HEK293T (cell line): ENCODE measurements around the gene DZIP1L.
"Not testable (repeated sequence)": the region's sequence is repeated elsewhere in the genome, so short reads cannot be mapped to it uniquely, and the experiment has no call there.

ENCODE experiments used
- FOXA1 ChIP-seq: fragments of 450-650 bp; IDR thresholded peaks from 2 replicates; pipeline ENCODE4 v1.6.1; 2016; ENCODE audit warnings: mild to moderate bottlenecking
- FOXM1 ChIP-seq: fragments of 450-650 bp; IDR thresholded peaks from 2 replicates; pipeline ENCODE4 v1.6.1; 2017; ENCODE audit warnings: mild to moderate bottlenecking, borderline replicate concordance
- L3MBTL2 ChIP-seq: fragments of 450-650 bp; conservative IDR thresholded peaks from 2 replicates; pipeline ENCODE4 v1.6.1; 2016; ENCODE audit warnings: mild to moderate bottlenecking
- SP1 ChIP-seq: fragments of 450-650 bp; IDR thresholded peaks from 2 replicates; pipeline ENCODE4 v1.6.1; 2017
- TARDBP ChIP-seq: fragments of 450-650 bp; IDR thresholded peaks from 2 replicates; pipeline ENCODE4 v1.6.1; 2016

DNA sequence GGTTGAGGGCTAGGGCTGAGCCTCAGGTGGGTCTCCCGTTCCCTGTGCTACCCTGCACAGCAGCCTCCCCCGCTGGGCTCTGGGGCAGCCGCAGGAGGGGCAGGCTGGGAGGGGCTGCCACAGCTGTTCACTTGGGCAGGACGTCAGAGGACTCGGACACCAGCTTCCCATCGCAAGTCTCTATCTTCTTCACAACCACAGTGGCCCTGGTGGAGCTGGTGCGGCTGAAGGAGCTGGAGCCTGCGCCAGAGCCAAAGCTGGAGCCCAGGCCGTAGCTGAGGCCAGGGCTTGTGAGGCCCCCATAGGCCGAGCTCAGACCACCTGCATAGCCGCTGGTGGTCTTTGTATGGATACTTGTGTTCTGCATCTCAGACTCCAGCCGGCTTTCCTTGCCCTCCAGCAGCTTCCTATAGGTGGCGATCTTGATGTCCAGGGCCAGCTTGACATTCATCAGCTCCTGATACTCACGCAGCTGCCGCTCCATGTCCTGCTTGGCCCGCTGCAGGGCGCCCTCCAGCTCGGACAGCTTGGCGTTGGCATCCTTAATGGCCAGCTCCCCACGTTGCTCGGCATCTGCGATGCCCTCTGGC lies 14.0 kb downstream of the DZIP1L start:
- TF ChIP-seq L3MBTL2, TARDBP, SP1, FOXM1, FOXA1: not testable (repeated sequence)
